Activated CD8-positive, alpha-beta T cell treated with anti-CD3 and anti-CD28 coated beads for 36 hours (primary cell): ENCODE measurements around the gene TMEM165. TPM values are rescaled to one million over a fixed set of nuclear protein-coding genes. Genes with fewer than 3 reads are reported as not detected.

Source experiments
- ATAC-seq: fragments of 200-7000 bp; cut with Tn5 transposase; one replicate; pipeline ENCODE4 v1.10.0; 2021; ENCODE audit warnings: mild to moderate bottlenecking, moderate library complexity
- CTCF ChIA-PET: fragments of 350-600 bp; sonication (Branson Sonifier 250); formaldehyde crosslinking; loops from one replicate; lab custom pipeline; 2021; ENCODE audit warnings: antibody characterized with exemption; lab: Charles Lee
- POLR2A ChIA-PET: fragments of 350-600 bp; sonication (Branson Sonifier 250); formaldehyde crosslinking; loops from one replicate; lab custom pipeline; 2021; ENCODE audit warnings: antibody characterized with exemption; lab: Charles Lee
- DNase-seq: peaks from one replicate; pipeline ENCODE4 v3.0.0-alpha.2; 2020
- H3K27ac Mint-ChIP-seq: one replicate; pipeline ENCODE4 v1.8.0; 2021; ENCODE audit warnings: mild to moderate bottlenecking, mixed read lengths
- H3K27me3 Mint-ChIP-seq: one replicate; pipeline ENCODE4 v1.8.0; 2021; ENCODE audit warnings: mixed read lengths
- H3K36me3 Mint-ChIP-seq: one replicate; pipeline ENCODE4 v1.8.0; 2021; ENCODE audit warnings: low read depth, mixed read lengths
- H3K4me1 Mint-ChIP-seq: one replicate; pipeline ENCODE4 v1.8.0; 2021; ENCODE audit warnings: low read depth, mixed read lengths
- H3K4me3 Mint-ChIP-seq: one replicate; pipeline ENCODE4 v1.8.0; 2021; ENCODE audit warnings: mild to moderate bottlenecking, moderate library complexity, mixed read lengths
- H3K9me3 Mint-ChIP-seq: one replicate; pipeline ENCODE4 v1.8.0; 2021; ENCODE audit warnings: mixed read lengths
- intact Hi-C: fragments of 100-400 bp; cut with micrococcal nuclease; formaldehyde crosslinking; loops from one replicate; pipeline ENCODE4 v1.10.0; 2022
- total RNA-seq, 2 experiments: library from RNA; stranded (reverse); gene quantifications; one replicate each; pipeline ENCODE4 v1.2.3, GENCODE V29; 2021
- TF ChIP-seq, protein P1 (sequence below): fragments of 200-600 bp; IDR thresholded peaks from one replicate; pipeline ENCODE4 v1.8.0; 2022; ENCODE audit warnings: antibody characterized with exemption, mild to moderate bottlenecking

The TMEM165 gene
- total RNA-seq, 2 experiments from 2014 or later = 46.6 to 46.9 TPM

- POLR2A ChIA-PET = interaction anchor here (1.5 to 1.9 kb wide), 3 partner anchors 14 to 50 kb away, joined by 3 to 10 read pairs (median 5); partner anchors contain the start of gene SRD5A3
Measured at GRCh38 chr4:55396308-55397125, 760 bp downstream of the TMEM165 start.

DNA sequence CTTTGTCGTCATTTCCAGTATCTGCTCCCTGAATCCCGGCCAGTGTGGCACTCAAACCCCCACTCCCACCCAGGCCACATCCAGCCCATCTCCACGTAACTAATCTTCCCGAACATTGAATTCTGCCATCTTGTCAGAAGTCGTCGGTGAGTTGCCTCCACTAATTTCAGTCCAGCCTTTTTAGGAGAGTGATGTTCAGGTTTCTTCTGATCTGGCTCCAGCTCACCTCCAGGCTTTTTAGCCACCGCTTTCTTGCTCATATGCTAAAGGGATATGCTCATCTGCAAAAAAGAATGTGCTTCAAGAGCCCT, 1.3 kb downstream of the TMEM165 start:
- intact Hi-C loops = no loop called here
- Mint-ChIP-seq H3K4me3 (peak overlapping the region; percentile 95), H3K9me3 (no peaks in the 10 kb centered on the region), H3K36me3 (peaks cover 33% of the 10 kb centered on the region), H3K27me3 (no peaks in the 10 kb centered on the region), H3K27ac (peak overlapping the region; percentile 82), H3K4me1 (peaks cover 42% of the 10 kb centered on the region)
- DNase-seq = no peak
- TF ChIP-seq, protein P1, sequence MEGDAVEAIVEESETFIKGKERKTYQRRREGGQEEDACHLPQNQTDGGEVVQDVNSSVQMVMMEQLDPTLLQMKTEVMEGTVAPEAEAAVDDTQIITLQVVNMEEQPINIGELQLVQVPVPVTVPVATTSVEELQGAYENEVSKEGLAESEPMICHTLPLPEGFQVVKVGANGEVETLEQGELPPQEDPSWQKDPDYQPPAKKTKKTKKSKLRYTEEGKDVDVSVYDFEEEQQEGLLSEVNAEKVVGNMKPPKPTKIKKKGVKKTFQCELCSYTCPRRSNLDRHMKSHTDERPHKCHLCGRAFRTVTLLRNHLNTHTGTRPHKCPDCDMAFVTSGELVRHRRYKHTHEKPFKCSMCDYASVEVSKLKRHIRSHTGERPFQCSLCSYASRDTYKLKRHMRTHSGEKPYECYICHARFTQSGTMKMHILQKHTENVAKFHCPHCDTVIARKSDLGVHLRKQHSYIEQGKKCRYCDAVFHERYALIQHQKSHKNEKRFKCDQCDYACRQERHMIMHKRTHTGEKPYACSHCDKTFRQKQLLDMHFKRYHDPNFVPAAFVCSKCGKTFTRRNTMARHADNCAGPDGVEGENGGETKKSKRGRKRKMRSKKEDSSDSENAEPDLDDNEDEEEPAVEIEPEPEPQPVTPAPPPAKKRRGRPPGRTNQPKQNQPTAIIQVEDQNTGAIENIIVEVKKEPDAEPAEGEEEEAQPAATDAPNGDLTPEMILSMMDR = no peak
- no peak for ATAC-seq
- POLR2A ChIA-PET = interaction anchor here (1.4 to 1.9 kb wide), 2 partner anchors 14 to 51 kb away, joined by 5 read pairs; partner anchors contain the start of gene SRD5A3
- CTCF ChIA-PET = no interaction called here

More at GRCh38 chr4:55396308-55397125, 760 bp downstream of the TMEM165 start:
- Mint-ChIP-seq H3K4me3 (peak overlapping the region; percentile 95), H3K27me3 (no peaks in the 10 kb centered on the region), H3K36me3 (peaks cover 33% of the 10 kb centered on the region), H3K9me3 (no peaks in the 10 kb centered on the region), H3K27ac (peak overlapping the region; percentile 82), H3K4me1 (peaks cover 42% of the 10 kb centered on the region)
- TF ChIP-seq, protein P1 = no peak
- CTCF ChIA-PET = no interaction called here
- DNase-seq (peak; percentile 32), ATAC-seq (peak; percentile 11)
- intact Hi-C loops = no loop called here

GRCh38 chr4:55397520-55398321, 2.0 kb downstream of the TMEM165 start:
- CTCF ChIA-PET = interaction anchor here (0.8 to 2.7 kb wide), 2 partner anchors 52 to 85 kb away, joined by 3 to 10 read pairs; partner anchors contain the start of gene SRD5A3
- POLR2A ChIA-PET = interaction anchor here (1.4 to 1.5 kb wide), 2 partner anchors 20 to 52 kb away, joined by 4 to 5 read pairs; partner anchors contain the start of gene SRD5A3
- DNase-seq = no peak

DNA sequence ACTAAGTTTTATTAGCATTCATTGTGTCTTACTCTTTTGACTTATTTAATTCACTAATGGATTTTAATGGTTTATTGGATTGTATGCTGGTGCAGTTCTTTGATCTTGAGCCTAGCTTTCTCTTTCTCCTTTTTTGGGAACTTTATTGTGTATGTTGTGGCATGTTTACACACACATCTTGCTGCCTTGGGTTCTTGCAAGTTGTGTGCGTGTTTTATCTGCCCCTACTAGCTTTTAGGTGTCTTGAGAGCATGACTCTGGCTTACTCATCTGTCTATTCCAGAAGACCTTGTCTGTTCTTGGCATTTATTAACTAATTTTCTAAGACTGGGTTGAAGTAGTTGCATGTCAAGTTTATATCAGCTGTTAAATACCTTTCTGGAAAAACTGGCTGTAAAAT, 2.7 kb downstream of the TMEM165 start:
- intact Hi-C loops = no loop called here
- TF ChIP-seq, protein P1 = no peak
- ATAC-seq (no peak), DNase-seq (no peak)
- no peak overlapping the region for H3K27ac Mint-ChIP-seq
- H3K4me1 Mint-ChIP-seq = peaks cover 46% of the 10 kb centered on the region
- H3K36me3 Mint-ChIP-seq = peaks cover 38% of the 10 kb centered on the region
- CTCF ChIA-PET = interaction anchor here (0.8 to 2.7 kb wide), 4 partner anchors 8 to 86 kb away, joined by 3 to 10 read pairs (median 3); partner anchors contain the start of gene SRD5A3
- no peaks in the 10 kb centered on the region for H3K9me3 Mint-ChIP-seq
- H3K4me3 Mint-ChIP-seq = peak overlapping the region; percentile 95
- no peaks in the 10 kb centered on the region for H3K27me3 Mint-ChIP-seq
- POLR2A ChIA-PET = interaction anchor here (1.4 to 1.5 kb wide), 2 partner anchors 20 to 53 kb away, joined by 4 to 5 read pairs; partner anchors contain the start of gene SRD5A3

More at GRCh38 chr4:55397520-55398321, 2.0 kb downstream of the TMEM165 start:
- Mint-ChIP-seq H3K4me3 (peak overlapping the region; percentile 95), H3K9me3 (no peaks in the 10 kb centered on the region), H3K36me3 (peaks cover 33% of the 10 kb centered on the region), H3K27me3 (no peaks in the 10 kb centered on the region), H3K4me1 (peaks cover 42% of the 10 kb centered on the region), H3K27ac (peak overlapping the region; percentile 82)
- TF ChIP-seq, protein P1 = no peak
- no peak for ATAC-seq
- intact Hi-C loops = no loop called here
